Activated CD8-positive, alpha-beta T cell treated with anti-CD3 and anti-CD28 coated beads for 36 hours (primary cell): ENCODE data around the gene SP6. TPM values are rescaled to one million over a fixed set of nuclear protein-coding genes. Genes with fewer than 3 reads are reported as not detected.
A peak's percentile ranks its signal among the peaks of the same experiment; 100 is the strongest.

Source experiments
- ATAC-seq: fragments of 200-7000 bp; cut with Tn5 transposase; one replicate; pipeline ENCODE4 v1.10.0; 2021; ENCODE audit warnings: mild to moderate bottlenecking, moderate library complexity
- CTCF ChIA-PET: fragments of 350-600 bp; sonication (Branson Sonifier 250); formaldehyde crosslinking; loops from one replicate; lab custom pipeline; 2021; ENCODE audit warnings: antibody characterized with exemption; lab: Charles Lee
- POLR2A ChIA-PET: fragments of 350-600 bp; sonication (Branson Sonifier 250); formaldehyde crosslinking; loops from one replicate; lab custom pipeline; 2021; ENCODE audit warnings: antibody characterized with exemption; lab: Charles Lee
- DNase-seq: peaks from one replicate; pipeline ENCODE4 v3.0.0-alpha.2; 2020
- H3K27ac Mint-ChIP-seq: one replicate; pipeline ENCODE4 v1.8.0; 2021; ENCODE audit warnings: mild to moderate bottlenecking, mixed read lengths
- H3K27me3 Mint-ChIP-seq: one replicate; pipeline ENCODE4 v1.8.0; 2021; ENCODE audit warnings: mixed read lengths
- H3K36me3 Mint-ChIP-seq: one replicate; pipeline ENCODE4 v1.8.0; 2021; ENCODE audit warnings: low read depth, mixed read lengths
- H3K4me1 Mint-ChIP-seq: one replicate; pipeline ENCODE4 v1.8.0; 2021; ENCODE audit warnings: low read depth, mixed read lengths
- H3K4me3 Mint-ChIP-seq: one replicate; pipeline ENCODE4 v1.8.0; 2021; ENCODE audit warnings: mild to moderate bottlenecking, moderate library complexity, mixed read lengths
- H3K9me3 Mint-ChIP-seq: one replicate; pipeline ENCODE4 v1.8.0; 2021; ENCODE audit warnings: mixed read lengths
- intact Hi-C: fragments of 100-400 bp; cut with micrococcal nuclease; formaldehyde crosslinking; loops from one replicate; pipeline ENCODE4 v1.10.0; 2022
- total RNA-seq, 2 experiments: library from RNA; stranded (reverse); gene quantifications; one replicate each; pipeline ENCODE4 v1.2.3, GENCODE V29; 2021
- TF ChIP-seq, protein P1 (sequence below): fragments of 200-600 bp; IDR thresholded peaks from one replicate; pipeline ENCODE4 v1.8.0; 2022; ENCODE audit warnings: antibody characterized with exemption, mild to moderate bottlenecking

SP6 gene
- total RNA-seq, 2 experiments from 2014 or later = 0.13 to 0.18 TPM

DNA sequence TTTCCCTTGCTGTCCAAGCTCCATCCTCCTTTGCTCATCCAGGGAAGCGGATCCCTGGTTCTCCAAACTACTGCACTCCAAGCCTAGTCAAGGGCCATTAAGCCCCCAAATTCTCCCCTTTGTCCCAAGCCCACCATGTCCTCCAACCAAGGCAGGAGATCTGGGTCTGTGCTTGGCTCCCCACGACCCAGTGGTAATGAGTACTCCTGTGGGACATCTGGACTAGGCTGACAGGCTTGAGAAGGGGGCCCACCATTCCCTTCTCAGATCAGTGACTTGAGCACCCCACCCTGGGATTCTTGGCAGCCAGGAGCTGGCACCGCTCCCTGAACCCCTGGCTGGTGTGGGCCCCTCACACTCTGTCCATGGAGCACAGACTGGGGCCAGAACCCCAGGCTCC, 46.5 kb downstream of the SP6 start:
- ChIA-PET CTCF (interaction anchor here (0.8 to 1.6 kb wide), 5 partner anchors 47 to 140 kb away, joined by 3 to 5 read pairs (median 3); no protein-coding TSS in a partner anchor), POLR2A (interaction anchor here (0.7 kb wide), 1 partner anchor 19 kb away, joined by 3 read pairs; no protein-coding TSS in a partner anchor)
- peaks cover 9% of the 10 kb centered on the region for H3K36me3 Mint-ChIP-seq
- DNase-seq = no peak
- TF ChIP-seq, protein P1, sequence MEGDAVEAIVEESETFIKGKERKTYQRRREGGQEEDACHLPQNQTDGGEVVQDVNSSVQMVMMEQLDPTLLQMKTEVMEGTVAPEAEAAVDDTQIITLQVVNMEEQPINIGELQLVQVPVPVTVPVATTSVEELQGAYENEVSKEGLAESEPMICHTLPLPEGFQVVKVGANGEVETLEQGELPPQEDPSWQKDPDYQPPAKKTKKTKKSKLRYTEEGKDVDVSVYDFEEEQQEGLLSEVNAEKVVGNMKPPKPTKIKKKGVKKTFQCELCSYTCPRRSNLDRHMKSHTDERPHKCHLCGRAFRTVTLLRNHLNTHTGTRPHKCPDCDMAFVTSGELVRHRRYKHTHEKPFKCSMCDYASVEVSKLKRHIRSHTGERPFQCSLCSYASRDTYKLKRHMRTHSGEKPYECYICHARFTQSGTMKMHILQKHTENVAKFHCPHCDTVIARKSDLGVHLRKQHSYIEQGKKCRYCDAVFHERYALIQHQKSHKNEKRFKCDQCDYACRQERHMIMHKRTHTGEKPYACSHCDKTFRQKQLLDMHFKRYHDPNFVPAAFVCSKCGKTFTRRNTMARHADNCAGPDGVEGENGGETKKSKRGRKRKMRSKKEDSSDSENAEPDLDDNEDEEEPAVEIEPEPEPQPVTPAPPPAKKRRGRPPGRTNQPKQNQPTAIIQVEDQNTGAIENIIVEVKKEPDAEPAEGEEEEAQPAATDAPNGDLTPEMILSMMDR = no peak
- no peak for ATAC-seq
- H3K4me3 Mint-ChIP-seq = no peak overlapping the region
- H3K4me1 Mint-ChIP-seq = no peaks in the 10 kb centered on the region
- H3K27ac Mint-ChIP-seq = no peak overlapping the region
- no peaks in the 10 kb centered on the region for H3K9me3 Mint-ChIP-seq
- peaks cover 3% of the 10 kb centered on the region for H3K27me3 Mint-ChIP-seq
- intact Hi-C loops = loop anchor here (5.0 kb wide), 1 partner anchor 107 kb away; no protein-coding TSS in a partner anchor

DNA sequence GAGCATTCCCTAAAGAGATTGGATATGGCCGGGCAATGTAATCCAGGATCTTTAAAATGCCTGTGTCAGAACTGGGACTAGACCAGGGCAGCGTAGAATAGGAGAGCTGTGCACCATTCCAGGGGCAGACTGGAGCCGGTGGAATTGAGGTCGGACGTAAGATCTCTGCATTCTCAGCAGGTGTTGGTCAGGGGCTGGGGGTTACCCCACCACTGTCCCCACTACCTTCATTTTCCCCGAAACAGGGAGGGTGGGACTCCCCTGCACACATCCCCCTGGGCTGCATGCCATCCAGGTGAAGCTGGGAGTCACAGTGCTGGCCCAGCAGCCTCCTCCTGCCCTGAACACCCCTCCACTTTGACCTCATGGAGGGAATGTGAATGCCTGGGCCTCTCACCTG, 47.2 kb downstream of the SP6 start:
- CTCF ChIA-PET = interaction anchor here (0.9 to 1.6 kb wide), 4 partner anchors 62 to 139 kb away, joined by 3 to 5 read pairs (median 3); no protein-coding TSS in a partner anchor
- TF ChIP-seq, protein P1 = no peak
- H3K27me3 Mint-ChIP-seq = peaks cover 3% of the 10 kb centered on the region
- H3K27ac Mint-ChIP-seq = no peak overlapping the region
- intact Hi-C loops = loop anchor here (5.0 kb wide), 1 partner anchor 106 kb away; no protein-coding TSS in a partner anchor
- DNase-seq (no peak), ATAC-seq (no peak)
- H3K9me3 Mint-ChIP-seq = no peaks in the 10 kb centered on the region
- H3K4me3 Mint-ChIP-seq = no peak overlapping the region
- POLR2A ChIA-PET = no interaction called here
- peaks cover 9% of the 10 kb centered on the region for H3K36me3 Mint-ChIP-seq
- H3K4me1 Mint-ChIP-seq = no peaks in the 10 kb centered on the region

DNA sequence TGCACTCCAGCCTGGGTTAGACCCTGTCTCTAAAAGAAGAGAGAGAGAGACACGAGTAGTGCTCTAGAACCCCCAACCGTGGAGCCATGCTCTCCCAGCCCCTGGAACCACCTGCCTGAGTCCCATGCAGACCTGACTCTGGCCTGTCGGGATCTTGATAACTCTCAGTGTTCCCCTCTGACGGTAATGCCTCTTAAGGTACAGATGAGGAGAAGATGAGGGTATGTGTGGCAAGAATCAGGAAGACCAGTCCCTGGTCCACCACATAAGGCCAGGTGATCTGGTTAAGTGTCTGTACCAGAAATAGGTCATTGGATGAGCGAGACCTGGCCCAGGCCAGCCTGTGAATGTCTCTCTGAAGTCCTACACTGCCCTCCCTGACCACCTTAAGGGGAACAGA, 47.8 kb downstream of the SP6 start:
- TF ChIP-seq, protein P1 = no peak
- no peaks in the 10 kb centered on the region for H3K4me1 Mint-ChIP-seq
- intact Hi-C loops = loop anchor here (5.0 kb wide), 1 partner anchor 106 kb away; no protein-coding TSS in a partner anchor
- H3K27ac Mint-ChIP-seq = no peak overlapping the region
- POLR2A ChIA-PET = no interaction called here
- H3K9me3 Mint-ChIP-seq = no peaks in the 10 kb centered on the region
- ATAC-seq = no peak
- CTCF ChIA-PET = interaction anchor here (1.1 to 1.7 kb wide), 5 partner anchors 62 to 139 kb away, joined by 3 to 4 read pairs (median 3); no protein-coding TSS in a partner anchor
- DNase-seq = no peak
- H3K36me3 Mint-ChIP-seq = peaks cover 9% of the 10 kb centered on the region
- H3K4me3 Mint-ChIP-seq = no peak overlapping the region
- peaks cover 3% of the 10 kb centered on the region for H3K27me3 Mint-ChIP-seq

DNA sequence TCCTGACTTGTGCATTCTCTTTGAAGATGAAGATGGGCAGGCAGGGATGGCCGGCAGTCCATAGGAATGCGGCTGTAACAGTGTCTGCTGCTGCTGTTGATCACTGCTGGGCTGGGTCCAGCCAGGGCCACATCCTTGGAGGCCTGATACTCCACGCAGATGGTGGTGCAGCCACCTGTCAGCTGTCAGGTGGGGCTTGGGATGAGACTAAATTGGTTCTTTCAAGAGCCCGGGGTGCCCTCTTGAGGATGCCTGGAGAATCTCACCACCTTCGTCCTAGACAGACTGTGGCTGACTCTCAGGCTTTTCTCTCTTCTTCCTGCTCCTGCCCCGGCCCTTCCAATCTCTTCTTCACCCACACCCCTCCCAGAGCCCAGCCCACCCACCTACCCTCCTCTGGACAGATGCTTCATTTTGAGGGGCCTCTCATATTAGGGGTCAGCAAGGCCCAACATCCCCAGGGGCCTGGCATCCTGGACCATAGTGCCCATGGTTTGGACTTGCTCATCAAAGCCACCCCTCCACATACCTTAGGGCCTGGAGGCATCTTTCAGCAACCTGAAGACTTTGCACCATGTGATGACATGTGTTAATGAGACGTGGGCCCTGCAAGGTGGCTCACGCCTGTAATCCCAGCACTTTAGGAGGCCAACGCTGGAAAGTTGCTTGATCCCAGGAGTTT, 48.5 kb downstream of the SP6 start:
- Mint-ChIP-seq H3K9me3 (no peaks in the 10 kb centered on the region), H3K27ac (no peak overlapping the region), H3K36me3 (peaks cover 5% of the 10 kb centered on the region), H3K4me1 (no peaks in the 10 kb centered on the region), H3K27me3 (peaks cover 4% of the 10 kb centered on the region), H3K4me3 (no peak overlapping the region)
- POLR2A ChIA-PET = no interaction called here
- ATAC-seq = peak; percentile 98
- DNase-seq = peak; percentile 71
- CTCF ChIA-PET = interaction anchor here (0.8 to 2.4 kb wide), 18 partner anchors 8 to 187 kb away, joined by 3 to 9 read pairs (median 4); partner anchors contain the start of gene TBKBP1
- TF ChIP-seq, protein P1 = peak; percentile 84
- intact Hi-C loops = loop anchor here (1.0 to 5.0 kb wide), 2 partner anchors 26 to 105 kb away; no protein-coding TSS in a partner anchor
